SK-N-MC (cell line): ENCODE results near the gene CLTB.

Source experiments
- EZH2 ChIP-seq: fragments of 200-600 bp; sonication (generic); IDR thresholded peaks from one replicate; pipeline ENCODE4 v1.6.1; 2017; ENCODE audit warnings: antibody characterized with exemption
- FOXP2 ChIP-seq: optimal IDR thresholded peaks from 2 replicates; pipeline ENCODE3; 2011; ENCODE audit warnings: mild to moderate bottlenecking, moderate library complexity; ENCODE audit not compliant: insufficient read depth; ENCODE audit errors: extremely low read length, control extremely low read depth
- POLR2AphosphoS5 ChIP-seq: IDR thresholded peaks from 2 replicates; pipeline ENCODE4 v1.6.1; 2012; ENCODE audit warnings: mild to moderate bottlenecking, low read depth, low read length, borderline replicate concordance

DNA sequence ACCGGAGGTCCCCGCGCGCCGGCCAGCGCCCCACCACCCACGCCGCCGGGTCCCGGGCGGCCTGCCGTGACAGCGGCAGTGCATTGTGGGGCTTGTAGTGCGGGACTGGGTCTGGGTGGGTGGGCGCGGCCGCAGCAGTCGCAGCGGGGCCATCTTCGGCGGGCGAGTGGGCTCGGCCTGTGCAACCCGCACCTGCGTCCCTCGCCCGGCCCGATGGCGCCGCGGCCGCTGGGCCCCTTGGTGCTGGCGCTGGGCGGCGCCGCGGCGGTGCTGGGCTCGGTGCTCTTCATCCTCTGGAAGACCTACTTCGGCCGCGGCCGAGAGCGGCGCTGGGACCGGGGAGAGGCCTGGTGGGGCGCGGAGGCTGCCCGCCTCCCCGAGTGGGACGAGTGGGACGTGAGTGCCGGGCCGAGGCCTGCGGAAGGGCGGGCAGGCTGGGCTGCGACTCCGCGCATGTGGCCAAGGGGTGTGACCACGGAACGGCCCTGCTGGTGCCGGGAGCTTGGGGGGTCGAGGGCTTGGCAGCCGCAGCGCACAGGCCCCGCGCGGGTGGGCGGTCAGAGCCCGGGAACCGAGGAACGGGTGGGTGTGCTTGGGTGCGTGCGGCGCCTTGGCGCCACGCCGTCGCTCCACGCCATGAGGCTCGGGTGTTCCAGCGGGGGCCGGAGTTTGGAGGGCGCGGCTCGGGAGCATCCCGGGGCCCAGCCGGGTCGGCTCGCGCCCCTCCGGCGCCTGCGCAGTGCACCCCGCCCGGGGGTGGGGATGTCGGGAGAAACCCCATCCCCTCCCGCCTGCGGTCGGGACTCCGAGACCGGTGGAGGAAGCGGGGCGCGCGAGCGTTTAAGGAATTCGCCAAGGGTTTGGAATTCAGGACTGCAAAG lies 50.7 kb downstream of the CLTB start, which contains the start of gene ARL10:
- TF ChIP-seq EZH2 (no peak), POLR2AphosphoS5 (no peak; the same call in 1 of the 2 replicates), FOXP2 (no peak)
